Measurements from ENCODE around the gene FBXW7.

Gene FBXW7

DNA sequence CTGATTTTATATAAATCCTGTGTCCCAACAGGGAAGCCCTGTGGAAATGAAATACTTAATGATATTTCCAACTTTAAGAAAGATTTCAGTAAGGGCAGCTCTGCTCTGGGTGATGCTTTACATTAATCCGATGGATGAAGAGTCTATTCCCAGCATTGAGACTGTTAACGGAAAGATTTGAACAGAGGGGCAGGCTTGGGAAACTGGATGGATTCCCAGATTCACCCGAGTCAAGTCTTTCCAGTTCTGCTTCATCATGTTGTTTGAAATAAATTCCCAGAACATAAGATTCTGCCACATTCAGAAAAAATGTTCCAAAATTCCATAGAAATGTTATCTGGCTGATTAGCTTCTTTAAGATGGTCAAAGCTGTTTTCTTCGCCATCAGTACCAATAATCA is 246.0 kb downstream of the FBXW7 start:
- Histone ChIP-seq H3K4me1 (ENCODE audit: insufficient read depth, low read length, poor library complexity, severe bottlenecking) (no peaks in the 10 kb centered on the region), H3K9ac (ENCODE audit: low read depth, low read length, poor library complexity, severe bottlenecking) (no peak overlapping the region), H3K9me3 (ENCODE audit: insufficient read depth, low read depth, low read length) (no peaks in the 10 kb centered on the region), H3K27me3 (ENCODE audit: insufficient read depth, low read length, poor library complexity, severe bottlenecking) (no peaks in the 10 kb centered on the region), H4K20me1 (ENCODE audit: insufficient read depth, low read length, poor library complexity, severe bottlenecking) (no peaks in the 10 kb centered on the region), H3F3A (ENCODE audit: low read depth) (no peaks in the 10 kb centered on the region), H3K79me2 (ENCODE audit: insufficient read depth, low read length) (no peaks in the 10 kb centered on the region), H3K9me2 (replicated peaks; ENCODE audit: low read depth, low read length) (no peaks in the 10 kb centered on the region), H3K4me2 (ENCODE audit: low read depth, low read length, poor library complexity, severe bottlenecking) (no peak overlapping the region), H3K36me3 (ENCODE audit: insufficient read depth, low read length) (no peaks in the 10 kb centered on the region), H3K4me3 (ENCODE audit: low read length, poor library complexity, severe bottlenecking) (no peak overlapping the region), H2AFZ (ENCODE audit: low read length) (no peak overlapping the region)
- no peak for TF ChIP-seq EZH2phosphoT487 (IDR thresholded peaks at IDR 0.05; ENCODE audit: borderline replicate concordance)
- TF ChIP-seq, protein P1, sequence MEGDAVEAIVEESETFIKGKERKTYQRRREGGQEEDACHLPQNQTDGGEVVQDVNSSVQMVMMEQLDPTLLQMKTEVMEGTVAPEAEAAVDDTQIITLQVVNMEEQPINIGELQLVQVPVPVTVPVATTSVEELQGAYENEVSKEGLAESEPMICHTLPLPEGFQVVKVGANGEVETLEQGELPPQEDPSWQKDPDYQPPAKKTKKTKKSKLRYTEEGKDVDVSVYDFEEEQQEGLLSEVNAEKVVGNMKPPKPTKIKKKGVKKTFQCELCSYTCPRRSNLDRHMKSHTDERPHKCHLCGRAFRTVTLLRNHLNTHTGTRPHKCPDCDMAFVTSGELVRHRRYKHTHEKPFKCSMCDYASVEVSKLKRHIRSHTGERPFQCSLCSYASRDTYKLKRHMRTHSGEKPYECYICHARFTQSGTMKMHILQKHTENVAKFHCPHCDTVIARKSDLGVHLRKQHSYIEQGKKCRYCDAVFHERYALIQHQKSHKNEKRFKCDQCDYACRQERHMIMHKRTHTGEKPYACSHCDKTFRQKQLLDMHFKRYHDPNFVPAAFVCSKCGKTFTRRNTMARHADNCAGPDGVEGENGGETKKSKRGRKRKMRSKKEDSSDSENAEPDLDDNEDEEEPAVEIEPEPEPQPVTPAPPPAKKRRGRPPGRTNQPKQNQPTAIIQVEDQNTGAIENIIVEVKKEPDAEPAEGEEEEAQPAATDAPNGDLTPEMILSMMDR (conservative IDR thresholded peaks at IDR 0.05; ENCODE audit: low read length) = no peak

DNA sequence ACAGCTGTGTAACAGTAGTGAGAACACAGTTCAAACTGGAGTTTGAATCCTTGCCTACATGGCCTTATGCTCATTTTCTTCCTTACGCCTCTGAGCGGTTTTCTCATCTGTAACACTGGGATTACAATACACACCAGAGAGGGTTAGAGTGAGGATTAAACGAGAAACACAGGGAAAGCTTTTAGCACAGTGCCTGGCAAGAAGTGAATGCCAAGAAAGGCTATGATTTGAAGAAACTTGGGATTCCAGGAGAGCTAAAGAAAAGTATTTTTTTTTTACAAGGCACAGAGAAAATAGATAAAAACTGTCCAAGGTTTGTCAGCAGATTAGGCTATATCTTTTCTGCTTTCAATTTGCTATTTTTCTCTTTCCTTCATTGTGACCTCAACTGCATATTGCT is 246.4 kb downstream of the FBXW7 start:
- Histone ChIP-seq H4K20me1 (ENCODE audit: insufficient read depth, low read length, poor library complexity, severe bottlenecking) (no peaks in the 10 kb centered on the region), H3K4me2 (ENCODE audit: low read depth, low read length, poor library complexity, severe bottlenecking) (no peak overlapping the region), H3K4me3 (ENCODE audit: low read length, poor library complexity, severe bottlenecking) (no peak overlapping the region), H3K9ac (ENCODE audit: low read depth, low read length, poor library complexity, severe bottlenecking) (no peak overlapping the region), H3K4me1 (ENCODE audit: insufficient read depth, low read length, poor library complexity, severe bottlenecking) (no peaks in the 10 kb centered on the region), H3K9me3 (ENCODE audit: insufficient read depth, low read depth, low read length) (no peaks in the 10 kb centered on the region), H2AFZ (ENCODE audit: low read length) (no peak overlapping the region), H3K36me3 (ENCODE audit: insufficient read depth, low read length) (no peaks in the 10 kb centered on the region), H3K9me2 (replicated peaks; ENCODE audit: low read depth, low read length) (no peaks in the 10 kb centered on the region), H3K79me2 (ENCODE audit: insufficient read depth, low read length) (no peaks in the 10 kb centered on the region), H3K27me3 (ENCODE audit: insufficient read depth, low read length, poor library complexity, severe bottlenecking) (no peaks in the 10 kb centered on the region), H3F3A (ENCODE audit: low read depth) (no peaks in the 10 kb centered on the region)
- no peak for TF ChIP-seq EZH2phosphoT487 (IDR thresholded peaks at IDR 0.05; ENCODE audit: borderline replicate concordance)
- TF ChIP-seq, protein P1 (conservative IDR thresholded peaks at IDR 0.05; ENCODE audit: low read length) = no peak

DNA sequence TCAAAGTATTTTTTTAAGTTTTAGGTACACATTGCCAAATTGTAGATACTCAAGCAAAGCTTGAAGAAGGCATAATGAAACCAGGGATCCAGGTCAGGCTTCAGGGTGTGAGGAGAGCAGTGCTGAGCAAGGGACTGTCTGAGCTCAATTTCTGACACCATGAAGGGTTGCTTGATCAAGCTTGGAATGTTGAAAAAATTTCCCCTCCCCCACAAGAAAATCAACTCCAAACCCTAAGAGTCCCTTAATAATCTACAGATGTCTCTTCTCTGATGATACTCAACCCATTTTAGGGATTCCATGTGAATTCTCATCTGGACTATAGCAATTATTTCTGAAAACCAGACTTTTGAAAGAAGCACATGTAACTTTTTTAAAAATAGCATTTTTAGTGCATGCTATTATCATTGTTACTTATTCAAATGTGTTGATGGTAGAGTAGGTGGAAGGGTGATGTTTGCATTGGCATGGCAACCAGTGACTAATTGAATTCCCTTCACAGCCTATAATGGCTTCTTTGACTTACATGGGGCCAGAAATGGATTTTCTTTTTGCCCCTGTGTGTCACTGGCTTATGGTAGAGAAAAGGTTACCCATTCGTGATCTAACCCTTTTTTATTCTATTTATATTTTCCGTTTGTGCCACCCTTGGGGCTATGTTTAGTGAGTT is 252.0 kb downstream of the FBXW7 start:
- Histone ChIP-seq H4K20me1 (ENCODE audit: insufficient read depth, low read length, poor library complexity, severe bottlenecking) (no peaks in the 10 kb centered on the region), H3K9me2 (replicated peaks; ENCODE audit: low read depth, low read length) (no peaks in the 10 kb centered on the region), H3K36me3 (ENCODE audit: insufficient read depth, low read length) (no peaks in the 10 kb centered on the region), H2AFZ (ENCODE audit: low read length) (no peak overlapping the region), H3K4me1 (ENCODE audit: insufficient read depth, low read length, poor library complexity, severe bottlenecking) (peaks cover 19% of the 10 kb centered on the region), H3F3A (ENCODE audit: low read depth) (no peaks in the 10 kb centered on the region), H3K27me3 (ENCODE audit: insufficient read depth, low read length, poor library complexity, severe bottlenecking) (no peaks in the 10 kb centered on the region), H3K9me3 (ENCODE audit: insufficient read depth, low read depth, low read length) (no peaks in the 10 kb centered on the region), H3K9ac (ENCODE audit: low read depth, low read length, poor library complexity, severe bottlenecking) (no peak overlapping the region), H3K79me2 (ENCODE audit: insufficient read depth, low read length) (no peaks in the 10 kb centered on the region), H3K4me2 (ENCODE audit: low read depth, low read length, poor library complexity, severe bottlenecking) (no peak overlapping the region), H3K4me3 (ENCODE audit: low read length, poor library complexity, severe bottlenecking) (no peak overlapping the region)
- TF ChIP-seq, protein P1 (conservative IDR thresholded peaks at IDR 0.05; ENCODE audit: low read length) = no peak
- no peak for TF ChIP-seq EZH2phosphoT487 (IDR thresholded peaks at IDR 0.05; ENCODE audit: borderline replicate concordance)

Data from Loucy (cell line).